ENCODE measurements around the gene LENG1.
A peak's percentile ranks its signal among the peaks of the same experiment; 100 is the strongest.

DNA sequence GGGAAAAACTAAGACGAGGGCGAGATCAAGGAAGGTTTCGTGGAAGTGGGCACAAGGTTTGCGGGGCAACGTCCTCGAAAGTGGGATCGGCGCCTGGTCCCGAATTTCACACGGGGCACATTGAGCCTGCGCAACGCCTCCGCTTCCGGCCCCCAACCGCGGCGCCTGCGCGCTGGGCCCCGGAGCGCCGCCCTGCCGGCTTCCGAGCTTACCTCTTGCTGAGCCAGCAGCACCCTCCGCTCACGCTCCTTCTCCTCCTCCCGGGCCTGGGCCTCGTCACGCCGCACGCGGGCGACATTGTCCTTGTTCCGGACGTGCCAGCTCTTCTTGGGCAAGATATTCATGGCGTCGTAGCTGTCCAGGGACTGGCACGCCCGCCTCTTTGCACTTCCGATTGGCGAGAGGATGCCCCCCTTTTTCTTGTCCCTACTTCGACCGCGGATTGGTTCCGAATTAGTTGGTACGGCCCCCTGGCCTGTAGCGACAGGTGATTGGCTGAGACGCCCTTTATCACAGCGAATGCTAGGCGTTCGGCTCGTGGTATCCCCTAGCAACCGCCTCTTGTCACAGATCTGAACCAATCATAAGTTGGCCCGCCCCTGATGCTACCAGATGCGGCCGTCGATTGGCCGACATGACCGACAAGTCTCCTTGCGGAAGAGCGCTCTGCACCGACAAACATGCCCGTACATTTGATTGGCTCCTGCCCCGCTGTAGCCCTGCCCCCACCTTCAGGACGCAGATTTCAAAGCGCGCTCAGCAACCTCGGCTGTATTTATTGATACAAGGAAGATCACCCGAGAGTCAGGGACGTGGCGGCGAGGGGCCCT lies at the start of gene LENG1:
- TF ChIP-seq, protein P1, sequence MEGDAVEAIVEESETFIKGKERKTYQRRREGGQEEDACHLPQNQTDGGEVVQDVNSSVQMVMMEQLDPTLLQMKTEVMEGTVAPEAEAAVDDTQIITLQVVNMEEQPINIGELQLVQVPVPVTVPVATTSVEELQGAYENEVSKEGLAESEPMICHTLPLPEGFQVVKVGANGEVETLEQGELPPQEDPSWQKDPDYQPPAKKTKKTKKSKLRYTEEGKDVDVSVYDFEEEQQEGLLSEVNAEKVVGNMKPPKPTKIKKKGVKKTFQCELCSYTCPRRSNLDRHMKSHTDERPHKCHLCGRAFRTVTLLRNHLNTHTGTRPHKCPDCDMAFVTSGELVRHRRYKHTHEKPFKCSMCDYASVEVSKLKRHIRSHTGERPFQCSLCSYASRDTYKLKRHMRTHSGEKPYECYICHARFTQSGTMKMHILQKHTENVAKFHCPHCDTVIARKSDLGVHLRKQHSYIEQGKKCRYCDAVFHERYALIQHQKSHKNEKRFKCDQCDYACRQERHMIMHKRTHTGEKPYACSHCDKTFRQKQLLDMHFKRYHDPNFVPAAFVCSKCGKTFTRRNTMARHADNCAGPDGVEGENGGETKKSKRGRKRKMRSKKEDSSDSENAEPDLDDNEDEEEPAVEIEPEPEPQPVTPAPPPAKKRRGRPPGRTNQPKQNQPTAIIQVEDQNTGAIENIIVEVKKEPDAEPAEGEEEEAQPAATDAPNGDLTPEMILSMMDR (IDR thresholded peaks at IDR 0.05 in 2 of 3, conservative IDR thresholded peaks at IDR 0.05 in 1 of 3; ENCODE audit: insufficient read depth in 2 of 3, low read depth in 1 of 3, low read length in 3 of 3) = peak; percentile 40 to 52 (median 45)
- no peak for TF ChIP-seq CBX1 (IDR thresholded peaks at IDR 0.05; ENCODE audit: low read depth)
- no peak for TF ChIP-seq ZBTB33 (CRISPR knock-in tag; IDR thresholded peaks at IDR 0.05)
- TF ChIP-seq, protein P2, sequence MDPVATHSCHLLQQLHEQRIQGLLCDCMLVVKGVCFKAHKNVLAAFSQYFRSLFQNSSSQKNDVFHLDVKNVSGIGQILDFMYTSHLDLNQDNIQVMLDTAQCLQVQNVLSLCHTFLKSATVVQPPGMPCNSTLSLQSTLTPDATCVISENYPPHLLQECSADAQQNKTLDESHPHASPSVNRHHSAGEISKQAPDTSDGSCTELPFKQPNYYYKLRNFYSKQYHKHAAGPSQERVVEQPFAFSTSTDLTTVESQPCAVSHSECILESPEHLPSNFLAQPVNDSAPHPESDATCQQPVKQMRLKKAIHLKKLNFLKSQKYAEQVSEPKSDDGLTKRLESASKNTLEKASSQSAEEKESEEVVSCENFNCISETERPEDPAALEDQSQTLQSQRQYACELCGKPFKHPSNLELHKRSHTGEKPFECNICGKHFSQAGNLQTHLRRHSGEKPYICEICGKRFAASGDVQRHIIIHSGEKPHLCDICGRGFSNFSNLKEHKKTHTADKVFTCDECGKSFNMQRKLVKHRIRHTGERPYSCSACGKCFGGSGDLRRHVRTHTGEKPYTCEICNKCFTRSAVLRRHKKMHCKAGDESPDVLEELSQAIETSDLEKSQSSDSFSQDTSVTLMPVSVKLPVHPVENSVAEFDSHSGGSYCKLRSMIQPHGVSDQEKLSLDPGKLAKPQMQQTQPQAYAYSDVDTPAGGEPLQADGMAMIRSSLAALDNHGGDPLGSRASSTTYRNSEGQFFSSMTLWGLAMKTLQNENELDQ (CRISPR knock-in tag; IDR thresholded peaks at IDR 0.05; ENCODE audit: borderline replicate concordance) = no peak
- no peak for TF ChIP-seq CBFA2T2 (conservative IDR thresholded peaks at IDR 0.05)
- TF ChIP-seq ETV6 (IDR thresholded peaks at IDR 0.05; ENCODE audit: borderline replicate concordance in 1 of 2, low read depth in 2 of 2, low read length in 1 of 2) = no peak
- no peak for TF ChIP-seq ETV6 (CRISPR knock-in tag; IDR thresholded peaks at IDR 0.05; ENCODE audit: borderline replicate concordance)
- TF ChIP-seq, protein P3, sequence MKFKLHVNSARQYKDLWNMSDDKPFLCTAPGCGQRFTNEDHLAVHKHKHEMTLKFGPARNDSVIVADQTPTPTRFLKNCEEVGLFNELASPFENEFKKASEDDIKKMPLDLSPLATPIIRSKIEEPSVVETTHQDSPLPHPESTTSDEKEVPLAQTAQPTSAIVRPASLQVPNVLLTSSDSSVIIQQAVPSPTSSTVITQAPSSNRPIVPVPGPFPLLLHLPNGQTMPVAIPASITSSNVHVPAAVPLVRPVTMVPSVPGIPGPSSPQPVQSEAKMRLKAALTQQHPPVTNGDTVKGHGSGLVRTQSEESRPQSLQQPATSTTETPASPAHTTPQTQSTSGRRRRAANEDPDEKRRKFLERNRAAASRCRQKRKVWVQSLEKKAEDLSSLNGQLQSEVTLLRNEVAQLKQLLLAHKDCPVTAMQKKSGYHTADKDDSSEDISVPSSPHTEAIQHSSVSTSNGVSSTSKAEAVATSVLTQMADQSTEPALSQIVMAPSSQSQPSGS (CRISPR knock-in tag; IDR thresholded peaks at IDR 0.05) = no peak
- TF ChIP-seq ZNF124 (CRISPR knock-in tag; IDR thresholded peaks at IDR 0.05) = no peak
- TF ChIP-seq, protein P4, sequence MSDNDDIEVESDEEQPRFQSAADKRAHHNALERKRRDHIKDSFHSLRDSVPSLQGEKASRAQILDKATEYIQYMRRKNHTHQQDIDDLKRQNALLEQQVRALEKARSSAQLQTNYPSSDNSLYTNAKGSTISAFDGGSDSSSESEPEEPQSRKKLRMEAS (CRISPR knock-in tag; IDR thresholded peaks at IDR 0.05) = peak; percentile 71

Data from K562 (cell line).